H7 (cell line): ENCODE results near the gene PCDHGB2. TPM values are rescaled to one million over a fixed set of nuclear protein-coding genes. Genes with fewer than 3 reads are reported as not detected.
A peak's percentile ranks its signal among the peaks of the same experiment; 100 is the strongest.
"Not testable (repeated sequence)": the region's sequence is repeated elsewhere in the genome, so short reads cannot be mapped to it uniquely, and the experiment has no call there.

Experiments used
- DNase-seq: peaks from one replicate; pipeline ENCODE4 v3.0.0; 2012
- H3K27me3 ChIP-seq: 2 replicates; pipeline ENCODE4 v1.6.0; 2011; ENCODE audit warnings: mild to moderate bottlenecking, low read length; ENCODE audit not compliant: control insufficient read depth, insufficient read depth
- H3K36me3 ChIP-seq: replicated peaks from 2 replicates; pipeline ENCODE4 v1.5.1; 2011; ENCODE audit warnings: low read length; ENCODE audit not compliant: control insufficient read depth, insufficient read depth
- H3K4me3 ChIP-seq: 2 replicates; pipeline ENCODE4 v1.5.1; 2011; ENCODE audit warnings: low read depth, mild to moderate bottlenecking, control low read depth, low read length, moderate library complexity; ENCODE audit not compliant: insufficient read depth
- total RNA-seq: library from RNA; depleted of rRNA; stranded (reverse); fragments of >200 nt; shearing (Covaris generic); gene quantifications from 2 replicates; pipeline ENCODE4 v1.2.3, GENCODE V29; 2014

The PCDHGB2 gene
- total RNA-seq, 1 experiment from 2014 or later: 0.03 TPM

DNA sequence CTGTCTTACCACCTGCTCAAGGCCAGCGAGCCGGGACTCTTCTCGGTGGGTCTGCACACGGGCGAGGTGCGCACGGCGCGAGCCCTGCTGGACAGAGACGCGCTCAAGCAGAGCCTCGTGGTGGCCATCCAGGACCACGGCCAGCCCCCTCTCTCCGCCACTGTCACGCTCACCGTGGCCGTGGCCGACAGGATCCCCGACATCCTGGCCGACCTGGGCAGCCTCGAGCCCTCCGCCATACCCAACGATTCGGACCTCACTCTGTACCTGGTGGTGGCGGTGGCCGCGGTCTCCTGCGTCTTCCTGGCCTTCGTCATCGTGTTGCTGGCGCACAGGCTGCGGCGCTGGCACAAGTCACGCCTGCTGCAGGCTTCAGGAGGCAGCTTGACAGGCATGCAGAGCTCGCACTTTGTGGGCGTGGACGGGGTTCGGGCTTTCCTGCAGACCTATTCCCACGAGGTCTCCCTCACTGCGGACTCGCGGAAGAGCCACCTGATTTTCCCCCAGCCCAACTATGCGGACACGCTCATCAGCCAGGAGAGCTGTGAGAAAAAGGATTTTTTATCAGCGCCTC, 18.9 kb upstream of the PCDHGB2 start:
- DNase-seq, H3K36me3 ChIP-seq, H3K27me3 ChIP-seq, H3K4me3 ChIP-seq: not testable (repeated sequence)

DNA sequence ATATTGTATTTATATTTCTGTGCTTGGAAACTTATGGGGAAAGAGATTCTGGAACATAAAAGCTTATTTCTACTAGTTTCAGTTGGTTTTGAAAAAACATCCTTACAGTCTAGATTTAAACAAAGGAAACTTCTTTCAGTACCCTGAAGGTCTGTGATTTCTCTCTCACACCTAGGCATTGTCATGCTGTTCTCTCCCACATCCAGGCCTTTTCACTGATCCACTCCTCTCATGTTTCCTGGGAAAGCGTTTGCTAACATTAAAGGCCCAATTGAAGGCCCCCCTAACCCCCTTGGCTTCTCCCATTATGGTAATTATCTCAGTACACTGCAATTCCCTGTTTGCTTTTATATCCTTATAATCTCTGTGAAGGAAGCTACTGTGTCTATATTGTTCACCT, 17.0 kb upstream of the PCDHGB2 start:
- no peaks in the 10 kb centered on the region for H3K36me3 ChIP-seq
- no peaks in the 10 kb centered on the region for H3K27me3 ChIP-seq
- DNase-seq: no peak
- no peak overlapping the region for H3K4me3 ChIP-seq

DNA sequence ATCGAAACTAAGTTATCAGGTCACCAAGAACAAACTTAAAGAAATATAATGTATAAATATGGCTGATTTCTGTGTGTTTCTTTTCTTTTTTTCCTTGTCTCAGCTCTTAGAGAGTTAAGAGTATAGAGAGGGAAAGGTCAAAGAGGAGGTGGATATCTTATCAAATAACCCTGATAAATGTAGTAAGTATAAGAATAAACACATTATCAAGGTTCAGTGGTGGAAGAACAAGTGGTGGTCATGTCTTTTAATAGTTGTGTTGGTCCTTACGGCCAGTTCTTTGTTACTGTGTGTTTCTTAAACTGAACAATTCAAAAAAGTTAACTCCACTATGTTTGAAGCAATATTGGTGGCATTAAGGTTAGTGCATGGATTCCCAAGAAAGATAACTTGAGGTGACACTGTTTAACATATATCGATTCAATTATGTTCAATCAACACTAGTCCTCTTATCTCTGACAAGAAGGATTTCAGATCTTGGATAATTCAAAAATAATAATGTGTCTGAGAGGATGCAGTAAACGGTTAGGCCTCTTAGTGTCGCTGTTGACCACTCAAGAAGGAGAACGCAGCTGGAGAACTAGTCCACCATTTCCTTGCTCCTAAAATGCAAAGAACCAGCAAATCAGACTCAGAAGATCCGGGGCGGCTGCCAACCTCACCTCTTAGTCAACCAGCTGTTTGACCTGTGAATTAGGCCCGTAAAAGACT, 16.4 kb upstream of the PCDHGB2 start, which contains the start of gene PCDHGA3:
PCDHGA3 (plus strand) TSS at position 588 of the 711 bp plus-strand sequence. CDS start 205 bp downstream, outside the sequence.
- Histone ChIP-seq H3K4me3 (no peak within 1 kb of the TSS), H3K36me3 (no peaks in the 10 kb centered on the region), H3K27me3 (no peaks in the 10 kb centered on the region)
- DNase-seq: peak; percentile 56

DNA sequence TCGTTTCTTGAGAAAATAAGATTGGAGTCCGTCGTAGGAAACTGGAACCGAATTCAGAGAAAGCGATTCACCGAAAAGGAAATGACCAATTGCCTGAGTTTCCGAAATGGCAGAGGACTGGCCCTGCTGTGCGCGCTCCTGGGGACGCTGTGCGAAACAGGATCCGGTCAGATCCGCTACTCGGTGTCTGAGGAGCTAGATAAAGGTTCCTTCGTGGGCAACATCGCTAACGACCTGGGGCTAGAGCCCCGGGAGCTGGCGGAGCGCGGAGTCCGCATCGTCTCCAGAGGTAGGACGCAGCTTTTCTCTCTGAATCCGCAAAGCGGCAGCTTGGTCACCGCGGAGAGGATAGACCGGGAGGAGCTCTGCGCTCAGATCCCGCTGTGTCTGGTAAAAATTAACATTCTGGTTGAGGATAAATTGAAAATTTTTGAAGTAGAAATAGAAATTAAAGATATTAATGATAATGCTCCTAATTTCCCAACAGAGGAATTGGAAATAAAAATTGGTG, 15.8 kb upstream of the PCDHGB2 start:
- no peaks in the 10 kb centered on the region for H3K27me3 ChIP-seq
- H3K4me3 ChIP-seq: no peak overlapping the region
- H3K36me3 ChIP-seq: no peaks in the 10 kb centered on the region
- no peak for DNase-seq

DNA sequence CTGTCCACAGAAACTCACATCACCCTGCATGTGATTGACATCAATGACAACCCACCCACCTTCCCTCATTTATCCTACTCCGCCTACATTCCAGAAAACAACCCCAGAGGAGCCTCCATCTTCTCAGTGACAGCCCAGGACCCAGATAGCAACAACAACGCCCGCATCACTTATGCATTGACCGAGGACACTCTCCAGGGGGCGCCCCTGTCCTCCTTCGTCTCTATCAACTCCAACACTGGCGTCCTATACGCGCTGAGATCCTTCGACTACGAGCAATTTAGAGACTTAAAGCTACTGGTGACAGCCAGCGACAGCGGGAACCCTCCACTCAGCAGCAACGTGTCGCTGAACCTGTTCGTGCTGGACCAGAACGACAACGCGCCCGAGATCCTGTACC, 14.5 kb upstream of the PCDHGB2 start:
- Histone ChIP-seq H3K4me3 (no peak overlapping the region), H3K36me3 (no peaks in the 10 kb centered on the region), H3K27me3 (no peaks in the 10 kb centered on the region)
- no peak for DNase-seq

DNA sequence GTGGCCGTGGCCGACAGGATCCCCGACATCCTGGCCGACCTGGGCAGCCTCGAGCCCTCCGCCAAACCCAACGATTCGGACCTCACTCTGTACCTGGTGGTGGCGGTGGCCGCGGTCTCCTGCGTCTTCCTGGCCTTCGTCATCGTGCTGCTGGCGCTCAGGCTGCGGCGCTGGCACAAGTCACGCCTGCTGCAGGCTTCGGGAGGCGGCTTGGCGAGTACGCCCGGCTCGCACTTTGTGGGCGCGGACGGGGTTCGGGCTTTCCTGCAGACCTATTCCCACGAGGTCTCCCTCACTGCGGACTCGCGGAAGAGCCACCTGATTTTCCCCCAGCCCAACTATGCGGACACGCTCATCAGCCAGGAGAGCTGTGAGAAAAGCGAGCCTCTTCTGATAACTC, 13.8 kb upstream of the PCDHGB2 start:
- H3K36me3 ChIP-seq, H3K4me3 ChIP-seq, DNase-seq, H3K27me3 ChIP-seq: not testable (repeated sequence)

DNA sequence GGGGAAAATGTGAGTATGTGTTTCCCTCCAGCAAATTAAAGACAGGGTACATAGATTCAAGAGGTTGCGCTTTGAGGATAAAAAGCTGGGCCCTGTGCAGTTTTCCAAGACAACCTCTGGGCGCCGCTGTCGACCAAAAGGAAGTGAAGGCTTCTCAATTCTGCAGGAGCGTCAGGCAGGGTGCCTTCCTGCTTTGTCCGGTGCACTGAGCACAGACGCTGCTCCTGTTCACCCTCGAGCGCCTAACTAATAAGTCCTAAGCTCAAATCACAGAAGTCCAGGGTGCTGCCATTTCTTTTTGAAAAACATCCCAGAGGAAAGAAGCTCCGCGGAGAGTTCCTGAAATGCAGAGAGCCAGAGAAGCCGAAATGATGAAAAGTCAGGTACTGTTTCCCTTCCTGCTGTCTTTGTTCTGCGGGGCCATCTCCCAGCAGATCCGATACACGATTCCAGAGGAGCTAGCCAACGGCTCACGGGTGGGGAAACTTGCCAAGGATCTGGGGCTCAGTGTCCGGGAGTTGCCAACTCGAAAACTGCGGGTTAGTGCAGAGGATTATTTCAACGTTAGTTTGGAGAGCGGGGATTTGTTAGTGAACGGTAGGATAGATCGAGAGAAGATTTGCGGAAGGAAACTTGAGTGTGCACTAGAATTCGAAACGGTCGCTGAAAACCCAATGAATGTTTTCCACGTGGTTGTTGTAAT, 9.7 kb upstream of the PCDHGB2 start, which contains the start of gene PCDHGB1:
PCDHGB1 (plus strand) TSS at position 183 of the 703 bp plus-strand sequence; CDS start at position 345, 162 bp downstream.
- H3K4me3 ChIP-seq: no peak within 1 kb of the TSS
- no peaks in the 10 kb centered on the region for H3K36me3 ChIP-seq
- no peaks in the 10 kb centered on the region for H3K27me3 ChIP-seq
- DNase-seq: peak; percentile 83

DNA sequence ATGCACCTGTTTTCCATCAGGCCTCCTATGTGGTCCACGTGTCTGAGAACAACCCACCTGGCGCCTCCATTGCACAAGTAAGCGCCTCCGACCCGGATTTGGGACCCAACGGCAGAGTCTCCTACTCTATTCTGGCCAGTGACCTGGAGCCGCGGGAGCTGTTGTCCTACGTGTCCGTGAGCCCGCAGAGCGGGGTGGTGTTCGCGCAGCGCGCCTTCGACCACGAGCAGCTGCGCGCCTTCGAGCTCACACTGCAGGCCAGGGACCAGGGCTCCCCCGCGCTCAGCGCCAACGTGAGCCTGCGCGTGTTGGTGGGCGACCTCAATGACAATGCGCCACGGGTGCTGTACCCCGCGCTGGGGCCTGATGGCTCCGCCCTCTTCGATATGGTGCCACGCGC, 8.2 kb upstream of the PCDHGB2 start:
- DNase-seq: no peak
- no peak overlapping the region for H3K4me3 ChIP-seq
- H3K27me3 ChIP-seq: no peaks in the 10 kb centered on the region
- H3K36me3 ChIP-seq: no peaks in the 10 kb centered on the region

DNA sequence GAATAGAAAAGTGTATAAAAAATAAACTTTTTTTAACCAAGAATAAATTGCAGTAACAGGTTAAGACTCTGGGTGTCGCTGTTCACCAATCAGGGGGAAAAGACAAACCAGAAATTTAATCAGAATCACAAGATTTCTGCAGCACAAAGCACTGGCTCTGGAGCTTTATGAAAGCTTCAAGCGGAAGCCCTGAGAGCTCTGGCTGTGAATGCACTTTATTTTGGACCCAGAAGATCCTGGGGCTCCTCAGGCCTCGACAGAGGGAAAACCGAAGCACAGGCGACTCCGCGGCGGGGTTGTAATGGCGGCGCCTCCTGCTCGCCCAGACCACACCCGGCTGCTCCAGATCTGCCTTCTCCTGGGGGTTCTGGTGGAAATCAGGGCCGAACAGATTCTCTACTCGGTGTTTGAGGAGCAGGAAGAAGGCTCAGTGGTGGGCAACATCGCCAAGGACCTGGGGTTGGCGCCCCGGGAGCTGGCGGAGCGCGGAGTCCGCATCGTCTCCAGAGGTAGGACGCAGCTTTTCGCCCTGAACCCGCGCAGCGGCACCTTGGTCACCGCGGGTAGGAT, 4.8 kb upstream of the PCDHGB2 start, which contains the start of gene PCDHGA4:
PCDHGA4 (plus strand) TSS at position 122 of the 570 bp plus-strand sequence; CDS start at position 209, 87 bp downstream.
- no peaks in the 10 kb centered on the region for H3K36me3 ChIP-seq
- no peak within 1 kb of the TSS for H3K4me3 ChIP-seq
- H3K27me3 ChIP-seq: no peaks in the 10 kb centered on the region
- DNase-seq: no peak

DNA sequence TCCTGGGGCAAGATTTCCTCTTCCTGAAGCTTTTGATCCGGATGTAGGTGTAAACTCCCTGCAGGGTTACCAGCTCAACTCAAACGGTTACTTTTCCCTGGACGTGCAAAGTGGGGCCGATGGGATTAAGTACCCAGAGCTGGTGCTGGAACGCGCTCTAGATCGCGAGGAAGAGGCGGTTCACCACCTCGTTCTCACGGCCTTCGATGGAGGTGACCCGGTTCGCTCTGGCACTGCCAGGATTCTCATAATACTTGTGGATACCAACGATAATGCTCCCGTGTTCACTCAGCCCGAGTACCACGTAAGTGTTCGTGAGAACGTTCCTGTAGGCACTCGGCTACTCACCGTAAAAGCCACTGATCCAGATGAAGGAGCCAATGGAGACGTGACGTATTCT, 4.2 kb upstream of the PCDHGB2 start:
- Histone ChIP-seq H3K36me3 (no peaks in the 10 kb centered on the region), H3K27me3 (no peaks in the 10 kb centered on the region), H3K4me3 (no peak overlapping the region)
- DNase-seq: no peak

DNA sequence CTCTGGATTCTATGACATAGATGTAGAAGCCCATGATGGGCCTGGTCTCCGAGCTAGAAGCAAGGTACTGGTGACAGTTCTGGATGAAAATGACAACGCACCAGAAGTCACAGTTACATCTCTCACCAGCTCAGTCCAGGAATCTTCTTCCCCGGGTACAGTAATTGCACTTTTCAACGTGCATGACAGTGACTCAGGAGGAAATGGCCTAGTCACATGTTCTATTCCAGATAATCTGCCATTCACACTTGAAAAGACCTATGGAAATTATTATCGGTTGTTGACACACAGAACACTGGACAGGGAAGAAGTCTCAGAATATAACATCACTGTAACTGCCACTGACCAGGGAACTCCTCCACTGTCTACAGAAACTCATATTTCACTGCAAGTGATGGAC, 3.7 kb upstream of the PCDHGB2 start:
- no peaks in the 10 kb centered on the region for H3K36me3 ChIP-seq
- DNase-seq: no peak
- no peaks in the 10 kb centered on the region for H3K27me3 ChIP-seq
- no peak overlapping the region for H3K4me3 ChIP-seq

DNA sequence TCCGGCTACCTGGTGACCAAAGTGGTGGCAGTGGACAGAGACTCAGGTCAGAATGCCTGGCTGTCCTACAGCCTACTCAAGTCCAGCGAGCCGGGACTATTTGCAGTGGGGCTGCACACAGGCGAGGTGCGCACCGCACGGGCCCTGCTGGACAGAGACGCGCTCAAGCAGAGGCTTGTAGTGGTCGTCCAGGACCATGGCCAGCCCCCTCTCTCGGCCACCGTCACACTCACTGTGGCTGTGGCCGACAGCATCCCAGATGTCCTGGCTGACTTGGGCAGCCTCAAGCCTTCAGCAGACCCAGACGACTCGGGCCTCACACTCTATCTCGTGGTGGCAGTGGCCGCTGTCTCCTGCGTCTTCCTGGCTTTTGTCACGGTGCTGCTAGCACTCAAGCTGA, 2.8 kb upstream of the PCDHGB2 start:
- H3K36me3 ChIP-seq: no peaks in the 10 kb centered on the region
- no peaks in the 10 kb centered on the region for H3K27me3 ChIP-seq
- H3K4me3 ChIP-seq: no peak overlapping the region
- DNase-seq: no peak

DNA sequence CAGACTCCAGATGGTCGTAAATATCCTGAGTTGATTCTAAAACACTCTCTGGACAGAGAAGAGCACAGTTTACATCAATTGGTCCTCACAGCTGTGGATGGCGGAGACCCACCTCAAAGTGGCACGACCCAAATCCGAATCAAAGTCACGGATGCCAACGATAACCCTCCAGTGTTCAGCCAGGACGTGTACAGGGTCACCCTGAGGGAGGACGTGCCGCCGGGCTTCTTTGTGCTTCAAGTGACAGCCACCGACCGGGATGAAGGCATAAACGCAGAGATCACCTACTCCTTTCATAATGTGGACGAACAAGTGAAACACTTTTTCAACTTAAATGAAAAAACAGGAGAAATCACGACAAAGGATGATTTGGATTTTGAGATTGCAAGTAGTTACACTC, 891 bp downstream of the PCDHGB2 start:
- H3K27me3 ChIP-seq: no peaks in the 10 kb centered on the region
- DNase-seq: no peak
- H3K36me3 ChIP-seq: no peaks in the 10 kb centered on the region
- no peak overlapping the region for H3K4me3 ChIP-seq

DNA sequence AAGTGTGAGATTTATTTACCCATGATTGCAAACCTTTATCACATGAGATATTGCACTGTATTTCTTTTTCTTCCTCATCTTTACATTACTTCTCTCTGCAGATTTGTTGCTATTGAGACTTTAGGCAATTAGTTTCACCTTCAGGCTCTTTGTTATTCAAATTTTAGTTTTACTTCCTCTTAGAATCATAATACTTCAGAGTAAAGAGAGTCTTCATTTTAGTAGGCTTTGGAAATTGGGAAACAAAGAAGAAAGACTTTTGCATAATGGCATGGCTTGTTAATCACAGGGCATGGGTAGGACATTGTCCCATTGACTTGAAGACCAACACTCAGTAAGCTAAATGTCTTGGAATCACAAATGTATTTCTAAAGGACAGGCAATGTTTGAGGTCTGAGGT, 2.9 kb downstream of the PCDHGB2 start:
- no peaks in the 10 kb centered on the region for H3K36me3 ChIP-seq
- DNase-seq: no peak
- no peaks in the 10 kb centered on the region for H3K27me3 ChIP-seq
- no peak overlapping the region for H3K4me3 ChIP-seq
